Lower leg skin (tissue), 3 donors: ENCODE results near the gene RGS10.

ENCODE experiments used
- POLR2A ChIP-seq, 2 donors: fragments of 450-650 bp; IDR thresholded peaks; one replicate each; pipeline ENCODE4 v1.6.1; 2016 to 2017; ENCODE audit warnings: antibody characterized with exemption in 2 of 2, mild to moderate bottlenecking in 1 of 2, moderate library complexity in 1 of 2
- TF ChIP-seq, protein P1 (sequence below), 3 donors: fragments of 450-650 bp; IDR thresholded peaks; one replicate each; pipeline ENCODE4 v1.5.1; 2016; ENCODE audit warnings: antibody characterized with exemption in 3 of 3, mild to moderate bottlenecking in 3 of 3, moderate library complexity in 2 of 3

DNA sequence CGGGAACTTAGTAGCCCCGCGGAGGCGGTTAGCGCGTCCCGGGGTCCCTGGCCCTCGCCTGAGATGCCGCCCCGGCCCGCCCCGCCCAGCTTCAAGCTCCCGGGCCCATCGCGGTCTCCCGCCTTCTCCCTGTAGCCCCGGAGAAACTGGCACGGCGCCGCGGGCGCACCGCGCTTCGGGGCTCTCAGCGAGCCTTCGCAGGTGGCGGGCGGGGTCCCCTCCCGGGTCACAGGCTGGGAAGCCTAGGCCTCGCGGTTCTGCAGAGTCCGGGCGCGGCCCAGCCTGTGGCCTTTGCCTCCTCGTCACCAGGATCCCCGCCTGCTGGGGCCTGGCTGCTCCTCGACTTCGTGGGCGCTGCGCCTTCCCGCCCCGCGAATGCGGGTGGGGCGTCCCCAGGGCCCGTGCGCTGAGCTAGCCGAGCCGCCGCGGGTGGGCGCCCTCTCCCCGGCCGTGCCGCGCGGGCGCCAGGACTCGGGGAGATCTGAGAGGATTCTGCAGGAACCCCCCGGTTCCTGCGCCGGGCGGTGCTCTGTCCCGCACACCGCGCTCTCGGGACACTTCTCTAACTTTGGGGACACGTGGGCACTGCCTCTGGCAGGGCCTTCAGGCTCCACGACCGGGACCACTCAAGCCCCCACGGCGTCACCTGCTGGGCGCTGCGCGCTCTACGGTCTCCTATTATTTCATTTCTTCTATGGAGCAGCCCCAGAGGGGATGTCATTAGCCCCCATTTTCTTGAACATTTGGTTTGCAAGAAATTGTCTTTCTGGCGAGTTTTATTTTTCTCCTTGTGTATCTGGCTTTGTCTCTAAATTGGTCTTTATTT lies 682 bp upstream of the RGS10 start:
- TF ChIP-seq POLR2A (IDR thresholded peaks at IDR 0.05): no peak
- TF ChIP-seq, protein P1, sequence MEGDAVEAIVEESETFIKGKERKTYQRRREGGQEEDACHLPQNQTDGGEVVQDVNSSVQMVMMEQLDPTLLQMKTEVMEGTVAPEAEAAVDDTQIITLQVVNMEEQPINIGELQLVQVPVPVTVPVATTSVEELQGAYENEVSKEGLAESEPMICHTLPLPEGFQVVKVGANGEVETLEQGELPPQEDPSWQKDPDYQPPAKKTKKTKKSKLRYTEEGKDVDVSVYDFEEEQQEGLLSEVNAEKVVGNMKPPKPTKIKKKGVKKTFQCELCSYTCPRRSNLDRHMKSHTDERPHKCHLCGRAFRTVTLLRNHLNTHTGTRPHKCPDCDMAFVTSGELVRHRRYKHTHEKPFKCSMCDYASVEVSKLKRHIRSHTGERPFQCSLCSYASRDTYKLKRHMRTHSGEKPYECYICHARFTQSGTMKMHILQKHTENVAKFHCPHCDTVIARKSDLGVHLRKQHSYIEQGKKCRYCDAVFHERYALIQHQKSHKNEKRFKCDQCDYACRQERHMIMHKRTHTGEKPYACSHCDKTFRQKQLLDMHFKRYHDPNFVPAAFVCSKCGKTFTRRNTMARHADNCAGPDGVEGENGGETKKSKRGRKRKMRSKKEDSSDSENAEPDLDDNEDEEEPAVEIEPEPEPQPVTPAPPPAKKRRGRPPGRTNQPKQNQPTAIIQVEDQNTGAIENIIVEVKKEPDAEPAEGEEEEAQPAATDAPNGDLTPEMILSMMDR (IDR thresholded peaks at IDR 0.05): no peak
